GM10266 (cell line): ENCODE measurements around the gene TP53TG5.

Experiments used
- DNase-seq: peaks from one replicate; pipeline ENCODE4 v3.0.0; 2012; ENCODE audit errors: extremely low spot score
- CTCF ChIP-seq: IDR thresholded peaks from 2 replicates; pipeline ENCODE4 v1.5.1; 2012; ENCODE audit warnings: mild to moderate bottlenecking, low read depth; ENCODE audit not compliant: control insufficient read depth, insufficient read depth; ENCODE audit errors: missing control alignments

The TP53TG5 gene

GRCh38 chr20:45404438-45404837, 26.3 kb upstream of the TP53TG5 start:
- TF ChIP-seq CTCF, result no peak

GRCh38 chr20:45402946-45403345, 24.8 kb upstream of the TP53TG5 start:
- TF ChIP-seq CTCF, result no peak
- no peak for DNase-seq

More at GRCh38 chr20:45404438-45404837, 26.3 kb upstream of the TP53TG5 start:
- DNase-seq, result peak; percentile 21

GRCh38 chr20:45400346-45401031, 22.4 kb upstream of the TP53TG5 start:
- DNase-seq, result no peak
- no peak for TF ChIP-seq CTCF

GRCh38 chr20:45399018-45399417, 20.9 kb upstream of the TP53TG5 start:
- no peak for DNase-seq
- no peak for TF ChIP-seq CTCF

- no peak for TF ChIP-seq CTCF
- DNase-seq, result no peak
Observed at GRCh38 chr20:45395114-45395415, 16.9 kb upstream of the TP53TG5 start.

- DNase-seq, result no peak
- TF ChIP-seq CTCF, result no peak
Observed at GRCh38 chr20:45394221-45395113, 16.3 kb upstream of the TP53TG5 start.

GRCh38 chr20:45392733-45393132, 14.6 kb upstream of the TP53TG5 start:
- no peak for TF ChIP-seq CTCF
- DNase-seq, result no peak
